IMR-90 (cell line): ENCODE data around the gene RELT. TPM values are rescaled to one million over a fixed set of nuclear protein-coding genes. Genes with fewer than 3 reads are reported as not detected.

Source experiments
- ATAC-seq: fragments of 200-7000 bp; cut with Tn5 transposase; 2 replicates; pipeline ENCODE4 v1.9.1; 2020; ENCODE audit warnings: low read depth, mild to moderate bottlenecking, moderate library complexity
- BruUV-seq: library from RNA; stranded (reverse); fragments of 400-500 nt; replicated peaks from 2 replicates; lab custom pipeline; 2021; lab: Mats Ljungman, UMichigan
- CTCF ChIA-PET: fragments of 300-600 bp; formaldehyde crosslinking; extraction: SDS; loops from one replicate; lab custom pipeline; 2021; ENCODE audit warnings: antibody characterized with exemption; lab: Yijun Ruan, JAX
- POLR2A ChIA-PET: fragments of 300-600 bp; sonication (Branson Sonifier 250); formaldehyde crosslinking; loops from one replicate; lab custom pipeline; 2022; ENCODE audit warnings: antibody characterized with exemption; ENCODE audit not compliant: unreplicated experiment; lab: Charles Lee
- DNase-seq: peaks from one replicate; pipeline ENCODE4 v3.0.0; 2013
- H2AFZ ChIP-seq: replicated peaks from 2 replicates; pipeline ENCODE3; 2013; ENCODE audit warnings: low read length, mild to moderate bottlenecking; ENCODE audit not compliant: poor library complexity
- H2AK5ac ChIP-seq: 2 replicates; pipeline ENCODE4 v1.6.1; 2013; ENCODE audit warnings: low read depth, low read length, inconsistent platforms
- H2AK9ac ChIP-seq: replicated peaks from 2 replicates; pipeline ENCODE3; 2013; ENCODE audit warnings: mild to moderate bottlenecking, low read depth, low read length, moderate library complexity; ENCODE audit not compliant: poor library complexity
- H2BK120ac ChIP-seq: 2 replicates; pipeline ENCODE4 v1.6.1; 2013; ENCODE audit warnings: low read depth, low read length, inconsistent platforms
- H2BK15ac ChIP-seq: 3 replicates; pipeline ENCODE4 v1.6.1; 2013; ENCODE audit warnings: low read depth, low read length, inconsistent platforms
- H2BK20ac ChIP-seq: 2 replicates; pipeline ENCODE4 v1.6.1; 2013; ENCODE audit warnings: low read depth, mild to moderate bottlenecking, inconsistent platforms, low read length, moderate library complexity
- H2BK5ac ChIP-seq: 2 replicates; pipeline ENCODE4 v1.6.1; 2013; ENCODE audit warnings: mild to moderate bottlenecking, low read depth, low read length, inconsistent platforms; ENCODE audit not compliant: poor library complexity, severe bottlenecking
- H3K14ac ChIP-seq: replicated peaks from 2 replicates; pipeline ENCODE4 v1.6.1; 2013; ENCODE audit warnings: low read depth, low read length, inconsistent platforms
- H3K18ac ChIP-seq: 2 replicates; pipeline ENCODE4 v1.6.1; 2013; ENCODE audit warnings: low read depth, low read length, control low read depth
- H3K23ac ChIP-seq: 2 replicates; pipeline ENCODE4 v1.6.1; 2013; ENCODE audit warnings: low read depth, low read length, inconsistent platforms
- H3K27ac ChIP-seq: 2 replicates; pipeline ENCODE4 v1.5.1; 2013; ENCODE audit warnings: mild to moderate bottlenecking, control low read depth, low read length; ENCODE audit not compliant: insufficient read depth
- H3K27me3 ChIP-seq: 2 replicates; pipeline ENCODE4 v1.6.1; 2013; ENCODE audit warnings: low read length; ENCODE audit not compliant: control insufficient read depth, insufficient read depth
- H3K36me3 ChIP-seq: 2 replicates; pipeline ENCODE4 v1.6.1; 2013; ENCODE audit warnings: low read length, mixed read lengths; ENCODE audit not compliant: control insufficient read depth, insufficient read depth
- H3K4ac ChIP-seq: 2 replicates; pipeline ENCODE4 v1.6.1; 2013; ENCODE audit warnings: low read depth, low read length, inconsistent platforms
- H3K4me1 ChIP-seq: 2 replicates; pipeline ENCODE4 v1.6.1; 2013; ENCODE audit warnings: low read length, mixed read lengths; ENCODE audit not compliant: control insufficient read depth, insufficient read depth
- H3K4me2 ChIP-seq: 2 replicates; pipeline ENCODE4 v1.6.1; 2013; ENCODE audit warnings: low read depth, mild to moderate bottlenecking, control low read depth, low read length, moderate library complexity
- H3K4me3 ChIP-seq: 2 replicates; pipeline ENCODE4 v1.5.1; 2013; ENCODE audit warnings: low read depth, mild to moderate bottlenecking, control low read depth, low read length, moderate library complexity; ENCODE audit not compliant: insufficient read depth
- H3K56ac ChIP-seq: 2 replicates; pipeline ENCODE4 v1.6.1; 2013; ENCODE audit warnings: low read length, inconsistent platforms; ENCODE audit not compliant: insufficient read depth; ENCODE audit errors: extremely low read depth
- H3K79me1 ChIP-seq, 2 experiments: 2 replicates each; pipeline ENCODE4 v1.6.1; 2013; ENCODE audit warnings: low read length in 2 of 2, inconsistent platforms in 1 of 2, low read depth in 1 of 2
- H3K9ac ChIP-seq: 2 replicates; pipeline ENCODE4 v1.6.1; 2013; ENCODE audit warnings: low read depth, low read length, control low read depth
- H3K9me1 ChIP-seq: 2 replicates; pipeline ENCODE4 v1.6.1; 2013; ENCODE audit warnings: low read length, inconsistent platforms; ENCODE audit not compliant: insufficient read depth
- H3K9me3 ChIP-seq: 2 replicates; pipeline ENCODE4 v1.6.1; 2013; ENCODE audit warnings: low read length; ENCODE audit not compliant: control insufficient read depth, insufficient read depth
- H4K20me1 ChIP-seq: 2 replicates; pipeline ENCODE4 v1.6.1; 2013; ENCODE audit warnings: low read length, inconsistent platforms; ENCODE audit not compliant: insufficient read depth
- H4K5ac ChIP-seq: 2 replicates; pipeline ENCODE4 v1.6.1; 2013; ENCODE audit warnings: mild to moderate bottlenecking, low read depth, low read length, control low read depth
- H4K8ac ChIP-seq, 2 experiments: 2 replicates each; pipeline ENCODE4 v1.6.1; 2013; ENCODE audit warnings: low read depth in 2 of 2, low read length in 2 of 2, control low read depth in 1 of 2, inconsistent platforms in 1 of 2
- H4K91ac ChIP-seq: 2 replicates; pipeline ENCODE4 v1.6.1; 2013; ENCODE audit warnings: low read depth, low read length, inconsistent platforms; ENCODE audit not compliant: insufficient read depth
- BHLHE40 ChIP-seq: fragments of 150-350 bp; IDR thresholded peaks from 2 replicates; pipeline ENCODE4 v1.6.1; 2016; ENCODE audit warnings: mild to moderate bottlenecking, low read depth, low read length
- CHD1 ChIP-seq: IDR thresholded peaks from 2 replicates; pipeline ENCODE4 v1.6.1; 2012; ENCODE audit warnings: low read depth, low read length, improper control_type of control experiment
- CTCF ChIP-seq: conservative IDR thresholded peaks from 2 replicates; pipeline ENCODE4 v1.5.1; 2012; ENCODE audit warnings: mild to moderate bottlenecking, low read depth, low read length, improper control_type of control experiment
- NFE2L2 ChIP-seq: fragments of 150-350 bp; IDR thresholded peaks from 2 replicates; pipeline ENCODE4 v1.6.1; 2016; ENCODE audit warnings: low read depth, mild to moderate bottlenecking, low read length
- POLR2A ChIP-seq: IDR thresholded peaks from 2 replicates; pipeline ENCODE4 v1.6.1; 2012; ENCODE audit warnings: mild to moderate bottlenecking, low read depth, low read length
- RFX5 ChIP-seq: IDR thresholded peaks from 2 replicates; pipeline ENCODE4 v1.8.0; 2012; ENCODE audit warnings: low read depth, mild to moderate bottlenecking, low read length, moderate library complexity
- USF2 ChIP-seq: fragments of 150-350 bp; IDR thresholded peaks from 2 replicates; pipeline ENCODE4 v1.6.1; 2017; ENCODE audit warnings: mild to moderate bottlenecking, antibody characterized with exemption, low read length, low read depth
- WGBS, 2 experiments: methylation state at CpG; one replicate each; pipeline versions ENCODE4 v1.1.5 to v1.1.7; 2013; ENCODE audit warnings: missing lambda C conversion rate in 2 of 2; ENCODE audit not compliant: insufficient read length in 1 of 2; ENCODE audit errors: extremely low coverage in 2 of 2; 5-methylcytosine and 5-hydroxymethylcytosine counted together
- dilution Hi-C: fragments of 300-500 bp; cut with HindIII; formaldehyde crosslinking; loops from one replicate; pipeline ENCODE4 v1.14.3; 2018; ENCODE audit warnings: low sequenced_read_pairs; ENCODE audit not compliant: unreplicated experiment
- in situ Hi-C: fragments of 300-500 bp; cut with MboI; formaldehyde crosslinking; loops from 3 replicates; pipeline ENCODE4 v1.14.3; 2019; ENCODE audit warnings: low sequenced_read_pairs, inconsistent platforms, mixed read lengths
- intact Hi-C: fragments of 100-400 bp; cut with micrococcal nuclease; formaldehyde crosslinking; loops from 2 replicates; pipeline ENCODE4 v1.10.0; 2022
- polyA plus RNA-seq, 3 experiments: library from polyadenylated mRNA; depleted of rRNA; stranded (reverse); fragments of >200 nt; gene quantifications; 2 replicates each; pipeline ENCODE4 v1.2.3, GENCODE V29; 2012; ENCODE audit warnings: low replicate concordance in 1 of 3
- total RNA-seq: library from RNA; depleted of rRNA; stranded (reverse); fragments of >200 nt; gene quantifications from 2 replicates; pipeline ENCODE4 v1.2.3, GENCODE V29; 2012

Gene RELT
- total and polyA plus RNA-seq, 2 of the 4 experiments (the other 2 are of a cell fraction): 2.3 to 5.3 TPM

- intact Hi-C loops: no loop called here
- H4K5ac ChIP-seq: no peak overlapping the region
Measured at GRCh38 chr11:73396251-73396930, 20.2 kb downstream of the RELT start.

More at GRCh38 chr11:73396251-73396930, 20.2 kb downstream of the RELT start:
- Histone ChIP-seq H4K20me1 (peaks cover 8% of the 10 kb centered on the region), H2BK120ac (no peak overlapping the region), H4K8ac (no peak overlapping the region), H3K23ac (no peak overlapping the region), H3K9me1 (no peaks in the 10 kb centered on the region; the same call in none of the 2 replicates), H3K79me1 (peaks cover 0 to 10% of the 10 kb centered on the region in 2 experiments; a peak in 1 of 4 replicates), H3K36me3 (peaks cover 4% of the 10 kb centered on the region; the same call in 1 of the 2 replicates), H2BK5ac (no peak overlapping the region), H3K18ac (no peak overlapping the region), H3K9me3 (no peaks in the 10 kb centered on the region), H3K56ac (no peak overlapping the region), H3K4me2 (no peak overlapping the region), H3K4ac (no peak overlapping the region), H3K4me1 (peaks cover 6% of the 10 kb centered on the region; the same call in 1 of the 2 replicates), H3K4me3 (no peak overlapping the region), H2BK15ac (no peak overlapping the region), H2BK20ac (no peak overlapping the region), H2AK5ac (no peak overlapping the region), H4K91ac (no peak overlapping the region), H3K27me3 (no peaks in the 10 kb centered on the region), H3K27ac (no peak overlapping the region), H3K14ac (no peak overlapping the region), H3K9ac (no peak overlapping the region), H2AK9ac (no peak overlapping the region), H2AFZ (no peak overlapping the region)
- dilution Hi-C loops: no loop called here
- no TSS peak for BruUV-seq
- WGBS, 2 experiments: no CpG with 5 or more reads among the region's 6 CpGs
- TF ChIP-seq RFX5 (no peak), CTCF (no peak), USF2 (no peak), NFE2L2 (no peak), CHD1 (no peak), POLR2A (no peak), BHLHE40 (no peak)
- no peak for ATAC-seq
- ChIA-PET CTCF (no interaction called here), POLR2A (no interaction called here)
- in situ Hi-C loops: no loop called here
- no peak for DNase-seq
